Ramos (cell line): ENCODE measurements around the gene SORL1.
"Not testable (repeated sequence)": the region's sequence is repeated elsewhere in the genome, so short reads cannot be mapped to it uniquely, and the experiment has no call there.

ENCODE experiments used
- in situ Hi-C: fragments of 300-500 bp; cut with MboI; formaldehyde crosslinking; loops from one replicate; pipeline ENCODE4 v1.14.3; 2022; ENCODE audit warnings: low sequenced_read_pairs; ENCODE audit not compliant: unreplicated experiment

SORL1 gene

DNA sequence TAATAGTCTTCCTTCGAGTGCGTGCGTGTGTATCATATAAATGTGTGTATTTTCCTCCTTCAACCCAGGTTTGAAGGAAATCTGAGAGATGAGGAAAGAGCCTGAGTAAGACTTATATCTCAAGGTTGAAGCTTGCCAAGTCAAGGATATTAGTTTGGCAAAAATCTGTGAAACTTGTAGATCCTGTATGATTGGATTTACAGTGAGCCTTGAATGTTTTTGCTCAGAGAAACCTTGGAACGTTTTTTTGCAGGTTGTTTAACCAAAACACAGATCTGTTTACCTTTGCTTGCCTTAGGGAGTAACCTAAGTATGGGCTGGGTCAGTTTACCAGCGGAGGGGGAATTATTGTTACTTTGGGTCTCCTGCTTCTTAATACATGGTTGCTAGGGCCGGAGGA lies 36.5 kb downstream of the SORL1 start:
- in situ Hi-C loops, result no loop called here

DNA sequence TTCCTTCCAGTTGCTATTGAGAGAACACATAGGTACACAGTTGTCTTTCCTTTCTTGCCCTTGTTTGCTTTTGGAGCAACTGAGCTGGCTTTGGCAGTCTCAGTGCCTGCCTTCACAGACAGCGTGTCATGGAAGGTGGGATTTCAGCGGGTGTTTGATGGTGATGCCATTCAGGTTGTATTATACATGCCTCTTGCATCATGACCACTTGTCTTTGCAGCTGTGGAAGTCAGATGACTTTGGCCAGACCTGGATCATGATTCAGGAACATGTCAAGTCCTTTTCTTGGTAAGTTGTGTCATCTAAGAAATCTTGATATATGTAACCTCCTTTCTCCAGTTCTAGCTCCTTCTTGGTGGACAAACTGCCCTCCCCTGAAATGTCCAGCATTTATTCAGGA lies 37.7 kb downstream of the SORL1 start:
- in situ Hi-C loops, result no loop called here

DNA sequence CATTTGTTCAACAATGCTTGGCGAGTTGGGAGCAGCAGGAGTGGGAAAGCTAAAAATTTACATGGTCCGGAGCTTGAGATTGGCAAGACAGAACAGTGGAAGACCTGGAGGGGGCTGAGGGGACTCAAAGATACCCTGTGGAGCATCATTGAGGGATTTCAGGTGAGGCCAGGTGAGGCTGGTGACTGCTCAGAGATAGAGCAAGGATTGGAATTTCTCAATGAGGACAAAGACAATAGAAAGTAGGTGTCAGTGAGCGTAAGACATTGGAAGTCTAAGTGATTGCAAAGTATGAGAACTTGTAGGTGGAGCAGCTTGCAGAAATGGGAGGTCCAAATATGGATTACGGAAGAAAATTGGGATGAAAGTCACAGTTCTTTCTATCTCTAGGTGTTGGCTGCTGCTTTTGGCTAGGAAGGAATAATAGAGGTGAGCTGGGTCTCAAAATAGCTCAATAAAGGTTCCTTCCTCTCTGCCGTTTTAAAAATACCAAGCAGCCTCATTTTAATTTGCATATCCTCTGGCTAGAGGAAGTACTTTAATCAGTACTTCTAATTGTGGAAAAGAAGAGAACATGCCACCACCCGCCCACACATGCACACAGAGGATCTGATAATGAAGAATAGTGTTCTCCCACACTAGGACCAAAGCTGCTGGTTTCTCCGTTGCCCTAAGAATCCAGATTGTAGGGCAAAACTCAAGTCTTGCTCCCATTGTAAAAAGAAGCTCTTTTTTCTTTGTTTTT lies 42.4 kb downstream of the SORL1 start:
- in situ Hi-C loops, result no loop called here

DNA sequence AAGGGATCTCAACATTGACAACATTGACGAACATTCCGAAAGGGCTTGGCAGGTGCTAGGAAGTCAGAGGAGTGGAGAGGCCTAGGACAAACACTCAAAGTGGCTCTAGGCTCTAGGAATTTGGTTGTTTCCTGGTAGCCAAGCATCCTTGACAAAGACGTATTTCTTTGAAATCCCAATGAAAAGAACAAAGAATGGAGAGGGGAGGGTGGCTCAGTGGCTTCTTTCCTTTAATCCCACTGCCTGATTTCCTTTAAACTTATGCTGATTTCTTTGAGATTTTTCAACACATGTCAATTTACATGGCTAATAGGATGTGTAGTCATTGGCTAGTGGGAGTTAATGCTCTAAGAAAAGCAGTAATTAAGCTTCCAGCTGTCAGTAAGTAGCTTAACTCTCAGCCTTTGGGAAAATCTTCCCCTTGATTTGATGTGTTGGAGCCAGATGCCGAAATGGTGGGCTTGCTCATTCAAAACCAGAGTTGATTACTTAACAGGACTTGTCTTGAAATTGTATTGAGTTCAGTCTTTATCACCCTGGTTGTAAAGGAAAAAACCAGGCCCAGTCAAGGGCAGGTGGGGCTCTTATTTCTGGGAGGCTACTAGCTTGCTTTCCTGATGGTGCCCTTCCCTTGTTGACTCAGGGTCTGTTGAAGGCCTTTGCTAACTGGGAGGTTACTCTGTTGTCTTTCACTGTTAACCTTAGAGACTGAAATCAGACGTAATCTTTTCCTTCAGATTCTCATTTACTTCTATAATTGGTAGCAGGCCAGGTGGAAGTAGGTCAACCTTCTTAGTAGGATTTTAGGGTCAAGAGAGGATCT lies 45.3 kb downstream of the SORL1 start:
- in situ Hi-C loops, result no loop called here

DNA sequence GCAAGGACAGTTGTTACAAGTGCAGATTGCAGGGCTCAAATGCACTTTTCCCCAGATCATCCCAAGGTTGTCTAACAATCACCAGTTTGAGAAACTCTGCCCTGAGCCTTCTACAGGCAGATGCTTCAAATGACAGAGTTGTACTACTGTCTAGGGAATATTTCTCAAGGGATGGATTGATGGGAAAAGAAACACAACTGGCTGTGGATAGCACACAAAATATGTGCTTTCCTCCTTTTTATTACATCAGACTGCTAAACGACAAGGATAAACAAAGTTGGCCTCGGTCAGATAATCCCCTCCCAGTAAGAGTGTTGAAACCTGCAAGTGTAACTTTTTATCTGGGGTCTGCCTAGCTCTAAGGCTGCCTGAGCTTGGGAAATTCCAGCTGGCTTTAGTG lies 47.3 kb downstream of the SORL1 start:
- in situ Hi-C loops, result no loop called here

DNA sequence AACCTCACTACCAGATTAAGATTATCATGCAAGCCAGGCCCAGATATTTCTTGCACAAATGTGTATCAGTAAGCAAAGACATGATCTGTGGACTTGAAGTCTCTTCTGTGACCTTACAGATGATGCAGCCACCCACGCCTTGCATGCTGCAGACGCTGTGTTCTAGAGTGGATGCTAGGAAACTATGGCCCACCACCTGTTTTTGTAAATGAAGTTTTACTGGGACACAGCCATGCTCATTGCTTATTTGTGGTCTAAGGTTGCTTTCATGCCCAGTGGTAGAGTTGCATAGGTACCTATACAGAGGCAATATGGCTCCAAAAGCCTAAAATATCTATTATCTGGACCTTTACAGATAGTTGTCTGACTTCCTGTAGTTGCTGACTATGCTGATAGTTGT lies 48.2 kb downstream of the SORL1 start:
- in situ Hi-C loops, result no loop called here

DNA sequence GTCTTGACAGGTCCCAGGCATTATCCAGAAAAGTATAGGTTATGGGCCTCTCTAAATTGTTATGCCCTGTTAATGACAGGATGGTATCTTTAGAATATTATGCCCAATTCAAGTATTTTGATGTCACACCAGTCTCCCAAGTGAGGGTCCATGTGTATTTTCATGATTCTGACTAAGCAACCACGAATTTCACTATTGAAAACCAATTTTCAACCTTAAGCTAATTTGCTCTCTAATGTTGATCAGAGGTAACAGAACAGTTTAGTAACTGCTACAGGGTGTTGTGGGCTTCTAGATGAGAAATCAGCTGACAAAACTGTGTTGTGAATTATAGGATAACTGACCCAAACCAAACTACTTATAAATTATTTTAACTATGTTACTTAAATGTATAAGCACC lies 48.6 kb downstream of the SORL1 start:
- in situ Hi-C loops, result no loop called here

DNA sequence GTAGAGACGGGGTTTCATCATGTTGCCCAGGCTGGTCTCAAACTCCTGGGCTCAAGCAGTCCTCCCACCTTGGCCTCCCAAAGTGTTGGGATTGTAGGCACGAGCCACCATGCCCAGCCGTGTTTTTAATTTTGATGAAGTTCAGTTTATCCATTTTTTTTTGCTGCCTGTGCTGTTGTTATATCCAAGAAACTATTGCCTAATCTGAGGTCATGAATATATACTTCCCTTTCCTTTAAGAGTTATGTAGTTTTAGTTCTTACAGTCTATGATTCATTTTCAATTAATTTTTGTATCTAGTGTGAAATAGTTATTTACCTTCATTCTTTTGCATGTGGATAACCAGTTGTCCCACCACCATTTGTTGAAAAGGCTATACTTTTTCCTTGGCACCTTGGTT lies 50.9 kb downstream of the SORL1 start:
- in situ Hi-C loops, result no loop called here

DNA sequence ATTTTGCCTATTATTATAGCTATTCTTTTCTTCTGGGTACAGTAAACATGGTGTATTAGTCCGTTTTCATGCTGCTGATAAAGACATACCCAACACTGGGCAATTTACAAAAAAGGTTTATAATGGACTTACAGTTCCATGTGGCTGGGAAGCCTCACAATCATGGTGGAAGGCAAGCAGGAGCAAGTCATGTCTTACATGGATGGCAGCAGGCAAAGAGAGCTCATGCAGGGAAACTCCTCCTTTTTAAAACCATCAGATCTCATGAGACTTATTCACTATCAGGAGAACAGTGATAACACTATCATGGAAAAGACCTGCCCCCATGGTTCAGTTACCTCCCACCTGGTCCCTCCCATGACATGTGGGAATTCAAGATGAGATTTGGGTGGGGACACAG lies 54.1 kb downstream of the SORL1 start:
- in situ Hi-C loops, result not testable (repeated sequence)

DNA sequence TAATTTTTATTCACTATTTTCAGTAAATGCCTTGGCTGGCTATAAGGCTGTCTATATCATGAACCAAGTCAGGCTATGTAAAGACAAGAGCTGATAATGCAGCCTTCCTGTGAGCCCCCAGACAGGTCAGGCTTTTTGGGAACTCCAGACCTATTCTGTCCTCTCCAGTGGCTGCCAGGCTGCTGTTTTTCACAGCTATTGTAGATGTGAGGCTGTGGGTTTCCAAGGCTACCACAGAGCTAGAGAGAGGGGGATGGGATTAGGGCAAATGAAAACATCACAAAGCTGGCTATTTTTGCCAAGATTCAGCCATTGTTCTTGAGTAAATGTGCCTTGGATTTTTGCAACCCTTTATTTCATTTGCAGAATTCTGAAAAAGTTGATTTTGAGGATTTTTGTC lies 56.3 kb downstream of the SORL1 start:
- in situ Hi-C loops, result no loop called here

DNA sequence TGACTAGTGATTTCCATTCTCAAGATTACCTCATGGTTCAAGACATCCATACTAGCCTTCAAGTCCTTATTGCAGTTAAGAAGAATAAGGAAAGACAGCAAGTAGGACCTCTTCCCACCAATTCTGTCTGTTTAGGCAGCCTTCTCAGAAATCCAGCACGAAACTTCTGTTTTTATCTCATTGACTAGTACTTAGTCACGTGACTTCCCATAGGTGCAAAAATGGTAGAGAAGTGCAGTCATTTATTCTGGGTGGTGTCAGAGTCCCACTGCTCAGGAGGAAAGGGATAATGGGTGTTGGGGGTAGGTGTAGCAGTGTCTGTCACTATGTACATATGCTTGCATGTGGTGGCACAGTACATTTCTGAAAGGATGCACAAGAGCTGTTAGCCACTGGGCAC lies 58.3 kb downstream of the SORL1 start:
- in situ Hi-C loops, result no loop called here

DNA sequence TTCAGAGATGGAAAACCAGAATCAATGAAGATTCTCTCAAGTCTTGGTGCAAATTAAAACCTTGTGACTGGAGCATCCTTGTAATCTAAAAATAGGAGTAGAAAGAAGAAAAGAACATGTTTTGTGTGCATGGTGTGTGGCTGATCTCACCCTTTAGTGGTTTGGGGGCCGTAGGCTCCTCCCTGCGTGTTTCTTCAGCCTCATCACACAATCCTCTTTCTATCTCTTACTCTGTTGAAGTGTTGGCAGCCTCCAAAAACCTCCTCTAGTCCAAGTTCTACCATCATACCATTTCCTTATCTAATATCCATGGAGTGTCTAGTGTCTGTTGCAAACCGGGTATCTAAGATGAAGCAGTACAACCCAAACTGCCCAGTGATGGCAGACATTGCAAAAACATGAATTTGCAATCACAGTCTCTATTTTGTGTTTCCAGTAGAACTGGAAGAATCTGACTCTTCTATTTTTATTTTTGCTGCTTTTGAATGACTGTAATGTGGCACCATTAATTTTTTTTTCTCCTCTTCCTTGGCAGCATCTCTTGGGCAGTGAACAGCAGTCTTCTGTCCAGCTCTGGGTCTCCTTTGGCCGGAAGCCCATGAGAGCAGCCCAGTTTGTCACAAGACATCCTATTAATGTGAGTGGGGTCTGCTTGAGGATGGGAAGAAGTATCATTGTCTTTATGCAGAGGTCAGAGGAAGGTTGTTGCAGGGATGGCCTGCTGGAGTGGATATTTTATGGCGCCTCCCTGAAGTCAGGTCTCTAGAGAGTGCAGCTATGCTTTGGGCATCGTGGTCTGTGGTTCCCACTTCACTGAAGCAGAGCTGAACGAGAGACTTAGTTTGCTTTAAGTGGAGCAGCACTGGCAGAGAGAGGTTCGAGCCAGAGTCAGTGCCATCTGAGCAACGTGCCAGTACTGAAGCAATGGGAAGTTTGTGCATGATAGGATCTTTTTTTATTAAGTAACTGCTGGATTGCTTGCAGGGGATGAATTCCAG lies 60.7 kb downstream of the SORL1 start:
- in situ Hi-C loops, result no loop called here

DNA sequence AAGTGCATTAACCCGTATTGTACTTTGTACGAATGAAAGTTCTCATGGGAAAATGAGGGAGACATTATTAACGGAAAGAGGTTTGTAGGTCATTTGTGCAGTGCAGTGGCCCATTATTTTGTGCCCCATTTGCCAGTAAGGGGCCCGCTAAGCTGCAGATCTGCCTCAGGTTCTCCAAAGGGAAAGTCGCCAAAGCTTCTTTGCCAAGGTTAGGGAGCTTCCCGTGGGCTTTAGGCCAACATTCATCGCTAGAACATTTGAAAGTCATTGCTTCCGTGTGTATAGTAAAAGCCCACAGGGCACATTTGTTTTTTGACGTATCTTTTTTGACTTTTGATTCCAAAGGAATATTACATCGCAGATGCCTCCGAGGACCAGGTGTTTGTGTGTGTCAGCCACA lies 61.7 kb downstream of the SORL1 start:
- in situ Hi-C loops, result no loop called here

DNA sequence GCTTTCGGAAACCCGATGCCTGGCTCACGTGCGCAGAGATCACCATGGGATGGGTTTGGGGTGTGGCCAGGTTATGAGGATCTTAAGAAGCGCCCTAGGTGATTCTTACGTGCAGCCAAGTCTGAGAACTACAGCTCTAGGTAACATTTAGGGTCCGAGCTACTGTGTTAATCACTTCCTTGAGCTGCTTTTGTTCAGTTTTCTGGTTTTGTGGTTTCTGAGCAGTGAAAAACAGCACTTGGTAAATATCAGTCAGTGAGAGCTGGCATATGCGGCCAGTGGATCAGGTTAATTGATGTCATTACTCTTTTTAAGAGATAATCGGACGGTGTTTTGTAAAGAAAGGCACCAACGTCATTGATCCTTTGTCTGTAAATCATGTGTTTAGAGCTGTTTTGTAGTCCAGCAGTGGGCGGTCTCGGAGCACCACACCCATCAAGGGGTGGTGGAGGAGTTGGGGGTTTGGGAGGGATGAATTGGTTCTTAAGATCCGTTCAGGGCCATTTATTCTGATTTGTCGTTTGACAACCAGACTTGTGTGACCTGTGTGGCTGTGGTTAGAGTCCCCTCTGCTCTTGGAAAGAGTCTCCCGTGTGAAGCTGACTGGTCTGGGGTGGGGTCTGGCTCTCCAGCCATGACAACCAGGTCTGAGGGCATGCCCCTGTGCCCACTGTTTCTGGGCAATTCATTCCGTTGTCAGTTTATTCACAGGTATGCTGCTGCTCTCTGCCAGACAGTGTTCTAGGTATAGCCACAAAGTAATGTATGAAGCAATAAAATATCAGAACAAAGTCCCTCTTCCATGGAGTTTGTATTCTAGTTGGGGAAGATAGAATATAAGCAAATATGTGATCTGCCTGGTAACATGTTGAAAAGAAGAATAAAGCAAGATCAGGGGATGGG lies 62.6 kb downstream of the SORL1 start:
- in situ Hi-C loops, result no loop called here

DNA sequence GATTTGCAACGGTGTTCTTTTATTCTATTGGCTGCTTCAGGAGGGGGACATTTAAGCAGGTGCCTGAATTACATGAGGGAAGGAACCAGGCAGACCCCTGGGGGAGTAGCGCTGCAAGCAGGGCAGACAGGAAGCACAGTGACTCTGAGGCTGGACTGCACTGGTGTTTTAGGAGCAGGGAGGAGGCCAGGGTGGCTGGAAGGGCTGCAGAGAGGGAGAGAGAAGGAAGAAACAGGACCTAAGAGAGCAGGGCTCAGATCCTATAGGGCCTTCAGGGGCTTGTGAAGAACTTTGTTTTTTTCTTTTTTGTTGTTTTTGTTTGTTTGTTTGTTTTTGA lies 63.2 kb downstream of the SORL1 start:
- in situ Hi-C loops, result no loop called here

DNA sequence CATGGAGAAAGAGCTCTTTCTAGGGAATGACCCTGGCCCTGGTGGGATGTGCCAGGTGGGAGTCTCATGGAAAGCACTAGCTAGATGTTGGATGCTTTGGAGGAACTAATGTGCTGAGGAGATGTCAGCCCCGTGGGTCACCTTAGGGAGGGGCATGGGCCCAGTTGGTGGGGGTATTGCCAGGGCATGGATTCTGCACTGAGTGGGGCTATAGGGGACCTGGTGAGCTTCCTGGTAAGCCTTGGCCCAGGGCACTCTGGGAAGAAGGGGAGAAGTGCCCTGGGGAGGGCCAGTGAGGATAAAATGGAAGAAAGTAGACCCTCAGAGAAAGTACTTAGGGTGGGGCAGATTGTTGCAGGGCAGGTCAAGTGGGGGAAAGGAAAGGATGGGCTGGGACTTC lies 65.9 kb downstream of the SORL1 start:
- in situ Hi-C loops, result no loop called here

DNA sequence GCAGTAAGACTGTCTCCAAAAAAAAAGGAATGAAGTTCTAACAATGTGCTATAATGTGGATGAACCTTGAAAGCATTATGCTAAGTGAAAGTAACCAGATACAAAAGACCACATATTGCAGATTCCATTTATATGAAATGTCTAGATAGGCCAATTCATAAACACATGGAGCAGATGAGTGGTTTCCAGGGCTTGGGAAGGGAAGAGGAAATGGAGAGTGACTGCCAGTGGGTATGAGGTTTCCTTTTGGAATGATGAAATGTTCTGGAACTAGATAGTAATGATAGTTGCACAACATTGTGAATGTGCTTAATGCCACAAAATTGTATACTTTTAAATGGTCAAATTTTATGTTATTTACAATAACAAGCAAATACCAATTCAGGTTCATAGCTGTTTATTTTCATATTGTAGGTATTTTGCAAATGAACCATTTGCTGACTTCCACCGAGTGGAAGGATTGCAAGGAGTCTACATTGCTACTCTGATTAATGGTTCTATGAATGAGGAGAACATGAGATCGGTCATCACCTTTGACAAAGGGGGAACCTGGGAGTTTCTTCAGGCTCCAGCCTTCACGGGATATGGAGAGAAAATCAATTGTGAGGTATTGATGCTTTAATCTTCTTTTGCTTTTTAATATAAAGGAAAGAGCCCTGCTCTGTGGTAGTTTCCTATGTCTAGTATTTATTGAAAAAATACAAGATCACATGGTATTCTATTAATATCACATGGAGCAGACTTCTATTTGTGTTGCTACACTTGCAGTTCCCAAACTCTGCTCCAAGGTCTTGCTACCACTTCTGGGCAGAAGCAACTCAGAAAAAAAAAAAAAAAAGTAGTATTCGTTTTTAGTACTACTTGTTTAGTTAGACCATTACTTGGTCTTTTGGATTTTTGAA lies 68.4 kb downstream of the SORL1 start:
- in situ Hi-C loops, result no loop called here

DNA sequence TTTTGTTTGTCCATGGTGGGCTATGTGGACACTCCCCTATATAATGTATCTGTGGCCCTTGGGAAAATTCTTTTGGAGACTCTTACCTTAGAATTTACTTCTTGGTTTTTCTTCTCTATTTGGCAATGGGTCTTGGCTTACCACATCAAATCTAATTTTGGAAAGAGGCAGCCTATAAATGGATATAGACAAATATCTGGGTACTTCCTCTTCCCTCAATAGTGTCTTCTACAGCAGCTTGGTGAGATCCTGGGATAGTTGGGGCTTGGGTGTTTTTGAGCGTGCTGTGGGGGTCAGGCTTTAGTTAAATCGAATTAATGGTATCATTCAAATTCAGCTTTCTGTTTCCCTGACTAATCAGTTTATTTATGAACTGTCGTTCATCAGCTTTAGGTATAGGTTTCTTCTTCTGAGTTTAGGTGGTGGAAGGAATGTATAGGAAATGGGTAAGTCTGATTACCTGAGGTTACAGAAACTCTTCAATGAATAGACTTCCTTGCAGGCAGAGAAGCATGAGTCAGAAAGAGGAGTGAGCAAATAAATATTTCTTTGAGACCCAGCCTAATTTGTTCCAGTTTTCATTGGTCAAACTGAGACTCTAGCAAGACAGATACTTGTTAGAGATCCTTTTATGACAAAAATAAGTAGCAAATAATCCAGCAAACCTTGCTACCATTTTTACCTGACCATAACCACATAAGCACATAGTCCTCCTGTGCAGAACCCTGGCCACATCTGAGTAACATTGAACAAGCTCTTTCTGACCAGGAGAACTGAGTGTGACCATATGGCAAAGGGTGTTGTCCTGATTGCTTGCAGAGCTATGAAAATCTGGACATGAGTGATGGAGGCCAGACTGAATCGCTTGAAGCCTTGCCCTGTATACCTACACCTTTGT lies 69.3 kb downstream of the SORL1 start:
- in situ Hi-C loops, result no loop called here
